K562 (cell line): ENCODE measurements around the gene RAB17. TPM values are rescaled to one million over a fixed set of nuclear protein-coding genes. Genes with fewer than 3 reads are reported as not detected.
"Not testable (repeated sequence)": the region's sequence is repeated elsewhere in the genome, so short reads cannot be mapped to it uniquely, and the experiment has no call there.

ENCODE experiments used
- ATAC-seq: fragments of 200-7000 bp; cut with Tn5 transposase; 3 replicates; pipeline ENCODE4 v1.9.1; 2020; ENCODE audit warnings: moderate library complexity
- BruUV-seq: library from RNA; stranded (reverse); fragments of 400-500 nt; replicated peaks from 2 replicates; lab custom pipeline; 2021; lab: Mats Ljungman, UMichigan
- CTCF ChIA-PET: fragments of 300-600 bp; formaldehyde crosslinking; extraction: SDS; loops from one replicate; lab custom pipeline; 2021; ENCODE audit warnings: low intra/inter-chr PET ratio; lab: Yijun Ruan, JAX
- POLR2A ChIA-PET: fragments of 300-600, 350-650 bp; sonication (Branson Sonifier 250); formaldehyde crosslinking; extraction: SDS; loops from one replicate; lab custom pipeline; 2021; ENCODE audit warnings: antibody characterized with exemption, inconsistent platforms; lab: Yijun Ruan, JAX
- DNase-seq, 4 experiments: peaks; one replicate each; pipeline versions ENCODE4 v3.0.0 to v3.0.0-alpha.2; 2011 to 2018; ENCODE audit warnings: low spot score in 3 of 4, mixed read lengths in 3 of 4; ENCODE audit errors: extremely low read depth in 1 of 4
- FAIRE-seq: peaks from 2 replicates; lab custom pipeline; 2011; peaks lifted over from hg19 to GRCh38; lab: Jason Lieb, UNC
- H2AFZ ChIP-seq: 2 replicates; pipeline ENCODE4 v1.6.0; 2011; ENCODE audit warnings: low read depth, low read length, control low read depth, inconsistent platforms
- H3K27ac ChIP-seq: fragments of 200-600 bp; 3 replicates; pipeline ENCODE4 v1.8.0; 2011; ENCODE audit warnings: low read depth, mild to moderate bottlenecking, control low read depth, inconsistent platforms, low read length, moderate library complexity, mixed read lengths; ENCODE audit errors: extremely low read depth
- H3K27me3 ChIP-seq, 2 experiments: fragments of 300-600 bp in 1 of 2; 2 replicates in 1 of 2; 3 replicates in 1 of 2; pipeline versions ENCODE4 v1.6.0 to v1.8.0; 2011; ENCODE audit warnings: inconsistent platforms in 2 of 2, low read length in 2 of 2, mild to moderate bottlenecking in 1 of 2, mixed read lengths in 1 of 2, moderate library complexity in 1 of 2; ENCODE audit not compliant: control insufficient read depth in 2 of 2, insufficient read depth in 2 of 2
- H3K36me3 ChIP-seq: fragments of 300-600 bp; 3 replicates; pipeline ENCODE4 v1.8.0; 2011; ENCODE audit warnings: mild to moderate bottlenecking, low read length, inconsistent platforms; ENCODE audit not compliant: control insufficient read depth, insufficient read depth
- H3K4me1 ChIP-seq, 2 experiments: fragments of 200-600 bp in 1 of 2; replicated peaks in 1 of 2; 2 replicates in 1 of 2; 3 replicates in 1 of 2; pipeline versions ENCODE4 v1.5.1 to v1.8.0; 2011; ENCODE audit warnings: inconsistent platforms in 2 of 2, low read length in 2 of 2, mild to moderate bottlenecking in 1 of 2, mixed read lengths in 1 of 2, moderate library complexity in 1 of 2; ENCODE audit not compliant: control insufficient read depth in 2 of 2, insufficient read depth in 2 of 2
- H3K4me2 ChIP-seq: 2 replicates; pipeline ENCODE4 v1.6.1; 2011; ENCODE audit warnings: low read length, control low read depth, inconsistent platforms, mixed read lengths; ENCODE audit not compliant: insufficient read depth
- H3K4me3 ChIP-seq: fragments of 200-600 bp; sonication (generic), shearing (Covaris generic); 2 replicates; pipeline ENCODE4 v1.5.1; 2016; ENCODE audit warnings: control low read depth, inconsistent platforms
- H3K79me2 ChIP-seq: fragments of 200-600 bp; 3 replicates; pipeline ENCODE4 v1.8.0; 2011; ENCODE audit warnings: low read length, inconsistent platforms; ENCODE audit not compliant: control insufficient read depth, insufficient read depth
- H3K9ac ChIP-seq, 2 experiments: 2 replicates each; pipeline versions ENCODE4 v1.6.0 to v1.6.1; 2011; ENCODE audit warnings: low read depth in 2 of 2, low read length in 2 of 2, control low read depth in 1 of 2, inconsistent platforms in 1 of 2, mild to moderate bottlenecking in 1 of 2, mixed read lengths in 1 of 2; ENCODE audit not compliant: insufficient read depth in 1 of 2
- H3K9me1 ChIP-seq: one replicate; pipeline ENCODE4 v1.6.0; 2011; ENCODE audit warnings: inconsistent platforms, mild to moderate bottlenecking, low read length, moderate library complexity; ENCODE audit not compliant: control insufficient read depth, insufficient read depth
- H3K9me3 ChIP-seq: replicated peaks from 2 replicates; pipeline ENCODE4 v1.5.1; 2011; ENCODE audit warnings: low read depth, low read length, inconsistent platforms; ENCODE audit not compliant: control insufficient read depth, insufficient read depth
- H4K20me1 ChIP-seq: replicated peaks from 2 replicates; pipeline ENCODE4 v1.6.1; 2011; ENCODE audit warnings: low read length, inconsistent platforms, mixed read lengths; ENCODE audit not compliant: control insufficient read depth, insufficient read depth
- ZFP30 ChIP-seq: fragments of 250-450 bp; sonication (Bioruptor Pico); IDR thresholded peaks from 2 replicates; pipeline ENCODE4 v1.8.0; 2022; ENCODE audit warnings: moderate library complexity, mild to moderate bottlenecking, inconsistent platforms, borderline replicate concordance
- ZKSCAN1 ChIP-seq: fragments of 150-350 bp; IDR thresholded peaks from 2 replicates; pipeline ENCODE4 v1.6.1; 2016; ENCODE audit warnings: low read depth, low read length
- WGBS: fragments of 100-300 bp; shearing (Covaris generic); methylation state at CpG from one replicate; pipeline ENCODE4 v1.1.6; 2016; ENCODE audit warnings: low coverage, mixed read lengths; ENCODE audit not compliant: insufficient coverage; ENCODE audit errors: missing lambda C conversion rate; 5-methylcytosine and 5-hydroxymethylcytosine counted together
- in situ Hi-C: fragments of 300-500 bp; cut with MboI; formaldehyde crosslinking; loops from 4 replicates; pipeline ENCODE4 v1.15.0; 2018; ENCODE audit warnings: inconsistent platforms, mixed read lengths
- intact Hi-C: fragments of 100-400 bp; cut with micrococcal nuclease; formaldehyde crosslinking; loops from 2 replicates; pipeline ENCODE4 v1.14.2; 2022
- polyA plus RNA-seq, 8 experiments: library from polyadenylated mRNA; depleted of rRNA in 4 of 8; stranded (reverse) in 5 of 8; unstranded in 3 of 8; fragments of >200 nt; fragmentation: Nextera tagmentation in 2 of 8; fragmentation: Illumina TruSeq in 1 of 8; extraction: Ambion mirVana in 2 of 8; extraction: Trizol in 1 of 8; gene quantifications; 2 replicates each; pipeline versions ENCODE4 v1.2.1 to v1.2.3, GENCODE V29; 2011 to 2014; ENCODE audit warnings: inconsistent platforms in 1 of 8, missing spikeins in 1 of 8
- total RNA-seq, 7 experiments: library from RNA; depleted of rRNA in 6 of 7; stranded (reverse); fragments of >200 nt in 6 of 7; fragmentation: Illumina TruSeq in 2 of 7; extraction: Trizol in 2 of 7; gene quantifications; 2 replicates each; pipeline versions ENCODE4 v1.2.1 to v1.2.3, GENCODE V29; 2011 to 2021; ENCODE audit warnings: low replicate concordance in 1 of 7

RAB17 gene
- total and polyA plus RNA-seq, 9 of the 15 experiments (the other 6 are each of a cell fraction or from before 2014, with no cell fraction given): 0.13 TPM; not detected in 8

DNA sequence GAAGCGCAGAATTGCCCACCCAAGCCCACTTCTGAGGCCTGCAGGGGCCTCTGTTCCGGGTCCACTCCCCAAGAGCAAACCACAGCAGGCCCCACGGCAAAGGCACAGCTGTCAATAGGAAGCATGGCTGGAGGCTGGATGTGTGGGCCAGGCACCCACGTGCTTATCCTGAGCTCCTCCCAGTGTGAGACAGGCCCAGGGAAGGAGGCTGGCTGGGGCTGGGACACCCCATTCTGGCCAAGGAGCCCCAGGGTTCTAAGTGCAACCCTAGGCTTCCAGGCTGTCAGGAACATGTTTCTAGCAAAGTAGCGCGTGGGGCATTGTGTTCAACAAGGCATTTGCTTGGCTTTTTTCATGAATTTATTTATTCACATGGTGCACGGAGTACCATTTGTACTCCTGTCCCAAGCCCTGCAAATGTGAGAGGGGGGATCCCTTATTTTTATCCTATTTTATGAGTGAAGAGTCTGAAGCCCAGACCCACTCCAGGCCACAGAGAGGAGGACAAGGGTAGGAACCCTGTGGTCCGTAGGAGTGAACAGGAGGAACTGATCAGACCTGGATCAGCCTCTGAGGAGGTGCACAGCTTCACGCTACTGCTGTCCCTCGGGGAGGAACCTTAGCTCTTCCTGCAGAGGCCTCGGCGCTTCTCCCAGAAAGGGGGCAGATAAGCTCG is 6.1 kb upstream of the RAB17 start (continued):
- TF ChIP-seq ZFP30 (CRISPR knock-in tag): no peak

DNA sequence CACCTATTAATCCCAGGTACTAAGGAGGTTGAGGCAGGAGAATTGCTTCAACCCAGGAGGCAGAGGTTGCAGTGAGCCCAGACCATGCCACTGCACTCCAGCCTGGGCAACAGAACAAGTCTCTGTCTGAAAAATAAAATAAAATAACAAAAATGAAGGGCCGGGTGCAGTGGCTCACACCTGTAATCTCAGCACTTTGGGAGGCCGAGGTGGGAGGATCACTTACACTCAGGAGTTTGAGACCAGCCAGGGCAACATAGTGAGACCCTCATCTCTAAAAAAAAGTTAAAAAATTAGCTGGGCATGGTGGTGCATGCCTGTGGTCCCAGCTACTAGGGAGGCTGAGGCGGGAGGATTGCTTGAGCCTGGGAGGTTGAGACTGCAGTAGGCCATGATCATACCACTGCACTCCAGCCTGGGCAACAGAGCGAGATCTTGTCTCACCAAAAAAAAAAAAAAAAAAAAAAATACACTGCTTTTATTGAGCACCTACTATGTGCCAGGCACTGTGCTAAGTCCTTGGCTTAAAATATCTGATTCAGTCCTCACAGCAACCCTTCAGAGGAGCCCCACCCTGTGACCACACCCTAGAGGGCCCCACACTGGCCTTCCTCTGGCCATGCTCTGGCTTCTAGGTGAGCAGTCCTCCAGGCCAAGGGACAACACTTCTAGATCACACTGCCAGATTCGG is 5.4 kb upstream of the RAB17 start:
- peak; percentile 38; the same call in 1 of the 2 replicates for TF ChIP-seq ZKSCAN1
- intact Hi-C loops, FAIRE-seq, H3K9me3 ChIP-seq, CTCF ChIA-PET, H3K4me3 ChIP-seq, H4K20me1 ChIP-seq, H3K36me3 ChIP-seq, H3K79me2 ChIP-seq, H3K4me1 ChIP-seq, in situ Hi-C loops, H3K4me2 ChIP-seq, H3K9ac ChIP-seq, POLR2A ChIA-PET, BruUV-seq, H3K9me1 ChIP-seq, H3K27ac ChIP-seq: not testable (repeated sequence)
- ATAC-seq (peak; percentile 62; the same call in 2 of the 3 replicates), DNase-seq (peak in 2 of 4 experiments; percentile 18)
- peaks cover 21 to 74% of the 10 kb centered on the region in 2 experiments; a peak in 4 of 5 replicates for H3K27me3 ChIP-seq
- 6% methylated on average over 3 of the region's 5 CpGs for WGBS
- H2AFZ ChIP-seq: peak overlapping the region; percentile 1; the same call in 1 of the 2 replicates
